Upper lobe of left lung (tissue), 6 donors: ENCODE data around the gene GEMIN8. TPM values are rescaled to one million over a fixed set of nuclear protein-coding genes. Genes with fewer than 3 reads are reported as not detected.

Source experiments
- ATAC-seq, 2 donors: fragments of 200-7000 bp; cut with Tn5 transposase; one replicate each; pipeline ENCODE4 v1.9.1; 2022; ENCODE audit warnings: mild to moderate bottlenecking in 2 of 2, moderate library complexity in 2 of 2; ENCODE audit not compliant: low FRiP score in 2 of 2
- DNase-seq, 2 donors: peaks; one replicate each; pipeline ENCODE4 v3.0.0-alpha.2; 2019 to 2020
- H3K27ac ChIP-seq, 4 donors: fragments of 200-600 bp; sonication (generic); one replicate each; pipeline ENCODE4 v1.5.1; 2016 to 2019
- H3K27me3 ChIP-seq, 4 donors: fragments of 200-600 bp; sonication (generic); one replicate each; pipeline ENCODE4 v1.5.1; 2017 to 2019
- H3K36me3 ChIP-seq, 4 donors: fragments of 200-600 bp; sonication (generic); one replicate each; pipeline ENCODE4 v1.5.1; 2016 to 2019
- H3K4me1 ChIP-seq, 4 donors: fragments of 200-600 bp; sonication (generic); one replicate each; pipeline ENCODE4 v1.5.1; 2018 to 2019
- H3K4me3 ChIP-seq, 4 donors: fragments of 200-600 bp; sonication (generic); one replicate each; pipeline ENCODE4 v1.5.1; 2017 to 2019; ENCODE audit warnings: mild to moderate bottlenecking in 2 of 4, moderate library complexity in 1 of 4
- H3K9me3 ChIP-seq, 4 donors: fragments of 200-600 bp; sonication (generic); one replicate each; pipeline ENCODE4 v1.5.1; 2018 to 2019
- EP300 ChIP-seq, 4 donors: sonication (generic); formaldehyde crosslinking; IDR thresholded peaks; one replicate each; pipeline ENCODE4 v1.5.1; 2017; ENCODE audit warnings: antibody characterized with exemption in 4 of 4, control low read depth in 2 of 4
- POLR2A ChIP-seq, 4 donors: fragments of 450-650 bp; IDR thresholded peaks; one replicate each; pipeline ENCODE4 v1.5.1; 2016 to 2017; ENCODE audit warnings: antibody characterized with exemption in 4 of 4, mild to moderate bottlenecking in 2 of 4
- POLR2AphosphoS5 ChIP-seq, 2 donors: sonication (generic); formaldehyde crosslinking; IDR thresholded peaks; one replicate each; pipeline ENCODE4 v1.5.1; 2017; ENCODE audit warnings: antibody characterized with exemption in 2 of 2
- WGBS, 2 donors: methylation state at CpG; one replicate each; pipeline ENCODE4 v1.1.5; 2017 to 2018; 5-methylcytosine and 5-hydroxymethylcytosine counted together
- total RNA-seq, 6 donors: library from RNA; depleted of rRNA in 4 of 6; stranded (reverse); fragments of >200 nt in 4 of 6; gene quantifications; one replicate each; pipeline versions ENCODE4 v1.1.0 to v1.2.1, GENCODE V29; 2016 to 2021
- TF ChIP-seq, protein P1 (sequence below), 6 experiments: fragments of 450-650 bp in 4 of 6; fragments of 200-600 bp in 2 of 6; sonication (generic) in 2 of 6; IDR thresholded peaks; one replicate each; pipeline ENCODE4 v1.5.1; 2016 to 2019; ENCODE audit warnings: antibody characterized with exemption in 6 of 6
- donor health status: DM: no; HTN: no; CAD: no; lungs with moderate emphysema.
- donor health status: DM: no; HTN: yes; CAD: no; lungs with severe emphysema.

The GEMIN8 gene
- total RNA-seq, 6 donors from 2014 or later, result 12.5 to 52.4 (median 26.3) TPM

DNA sequence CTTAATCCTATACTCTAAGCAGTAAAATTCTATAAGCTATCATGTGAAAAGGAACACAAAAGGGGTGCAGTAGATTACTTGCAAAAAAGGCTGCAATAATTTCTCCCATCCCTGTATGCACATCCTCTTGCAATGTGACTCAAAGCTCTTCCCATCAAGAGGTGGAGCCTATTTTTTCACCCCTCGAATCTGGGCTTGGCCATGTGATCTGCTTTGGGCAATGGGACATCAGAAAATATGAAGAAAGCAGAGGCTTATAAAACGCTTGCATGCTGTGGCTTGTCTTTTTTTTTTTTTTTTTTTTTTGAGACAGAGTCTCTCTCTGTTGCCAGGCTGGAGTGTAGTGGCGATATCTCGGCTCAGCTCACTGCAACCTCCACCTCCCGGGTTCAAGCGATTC lies 33.0 kb downstream of the GEMIN8 start:
- Histone ChIP-seq H3K27me3 (no peaks in the 10 kb centered on the region), H3K4me3 (no peak overlapping the region), H3K4me1 (no peaks in the 10 kb centered on the region), H3K27ac (no peak overlapping the region), H3K9me3 (no peaks in the 10 kb centered on the region), H3K36me3 (peaks cover 0 to 3% (median 0%) of the 10 kb centered on the region in 4 donors)
- TF ChIP-seq POLR2A (IDR thresholded peaks at IDR 0.05), result no peak
- TF ChIP-seq EP300 (IDR thresholded peaks at IDR 0.05), result no peak
- no peak for TF ChIP-seq POLR2AphosphoS5 (IDR thresholded peaks at IDR 0.05)
- TF ChIP-seq, protein P1, sequence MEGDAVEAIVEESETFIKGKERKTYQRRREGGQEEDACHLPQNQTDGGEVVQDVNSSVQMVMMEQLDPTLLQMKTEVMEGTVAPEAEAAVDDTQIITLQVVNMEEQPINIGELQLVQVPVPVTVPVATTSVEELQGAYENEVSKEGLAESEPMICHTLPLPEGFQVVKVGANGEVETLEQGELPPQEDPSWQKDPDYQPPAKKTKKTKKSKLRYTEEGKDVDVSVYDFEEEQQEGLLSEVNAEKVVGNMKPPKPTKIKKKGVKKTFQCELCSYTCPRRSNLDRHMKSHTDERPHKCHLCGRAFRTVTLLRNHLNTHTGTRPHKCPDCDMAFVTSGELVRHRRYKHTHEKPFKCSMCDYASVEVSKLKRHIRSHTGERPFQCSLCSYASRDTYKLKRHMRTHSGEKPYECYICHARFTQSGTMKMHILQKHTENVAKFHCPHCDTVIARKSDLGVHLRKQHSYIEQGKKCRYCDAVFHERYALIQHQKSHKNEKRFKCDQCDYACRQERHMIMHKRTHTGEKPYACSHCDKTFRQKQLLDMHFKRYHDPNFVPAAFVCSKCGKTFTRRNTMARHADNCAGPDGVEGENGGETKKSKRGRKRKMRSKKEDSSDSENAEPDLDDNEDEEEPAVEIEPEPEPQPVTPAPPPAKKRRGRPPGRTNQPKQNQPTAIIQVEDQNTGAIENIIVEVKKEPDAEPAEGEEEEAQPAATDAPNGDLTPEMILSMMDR (IDR thresholded peaks at IDR 0.05), result no peak
- WGBS, 2 donors, result 92 to 97% methylated on average over 5 to 6 of the region's 6 CpGs
- ATAC-seq, result no peak
- no peak for DNase-seq

DNA sequence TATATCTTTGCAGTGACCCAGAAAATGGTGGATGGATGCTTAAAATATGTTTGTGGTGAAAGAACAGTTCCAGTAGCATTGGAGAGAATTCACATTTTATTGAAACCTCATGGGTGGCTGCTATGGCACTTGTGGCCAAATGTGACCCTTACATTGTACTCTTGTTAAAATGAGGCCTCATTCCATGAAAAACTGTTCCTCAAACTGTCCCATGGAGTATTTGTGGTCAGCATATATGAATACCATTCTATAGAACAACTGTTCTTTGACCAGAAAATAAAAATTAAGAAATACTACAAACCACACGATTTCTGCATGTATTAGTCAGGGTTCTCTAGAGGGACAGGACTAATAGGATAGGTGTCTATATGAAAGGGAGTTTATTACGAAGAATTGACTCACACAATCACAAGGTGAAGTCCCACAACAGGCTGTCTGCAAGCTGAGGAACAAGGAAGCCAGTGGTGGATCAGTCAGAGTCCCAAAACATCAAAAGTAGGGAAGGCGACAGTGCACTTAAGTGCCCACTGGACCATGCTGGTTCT lies 35.1 kb downstream of the GEMIN8 start:
- Histone ChIP-seq H3K4me3 (no peak overlapping the region), H3K27me3 (no peaks in the 10 kb centered on the region), H3K9me3 (no peaks in the 10 kb centered on the region), H3K36me3 (peaks cover 0 to 3% (median 0%) of the 10 kb centered on the region in 4 donors), H3K27ac (no peak overlapping the region), H3K4me1 (no peaks in the 10 kb centered on the region)
- TF ChIP-seq, protein P1 (IDR thresholded peaks at IDR 0.05), result no peak
- no peak for TF ChIP-seq EP300 (IDR thresholded peaks at IDR 0.05)
- DNase-seq (no peak), ATAC-seq (no peak)
- WGBS, 2 donors, result 67 to 93% methylated on average over 3 of the region's 3 CpGs

DNA sequence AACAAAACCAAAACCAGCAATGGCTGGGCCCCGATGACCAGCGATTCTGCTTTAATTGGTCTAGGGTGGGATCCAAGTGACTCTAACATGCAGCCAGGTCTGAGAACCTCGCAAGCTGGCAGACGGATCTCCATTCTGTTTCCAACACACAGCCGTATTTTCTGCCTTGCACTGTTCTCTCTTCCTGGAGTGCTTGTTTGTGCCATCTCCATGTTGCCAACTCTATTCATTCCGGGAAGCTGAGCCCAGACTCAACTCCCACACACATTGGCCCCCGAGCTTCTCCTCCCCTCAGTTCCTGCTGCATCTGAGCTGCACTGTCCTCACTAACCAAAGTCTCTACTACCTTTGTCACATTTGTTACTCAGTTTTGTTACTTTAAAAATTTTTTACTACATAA lies 35.6 kb downstream of the GEMIN8 start:
- DNase-seq, result no peak
- TF ChIP-seq POLR2A (IDR thresholded peaks at IDR 0.05) (no peak), POLR2AphosphoS5 (IDR thresholded peaks at IDR 0.05) (no peak), EP300 (IDR thresholded peaks at IDR 0.05) (no peak)
- TF ChIP-seq, protein P1 (IDR thresholded peaks at IDR 0.05), result no peak
- H3K36me3 ChIP-seq, result peaks cover 0 to 3% (median 0%) of the 10 kb centered on the region in 4 donors
- no peaks in the 10 kb centered on the region for H3K9me3 ChIP-seq
- 83 to 85% methylated on average over 5 to 7 of the region's 7 CpGs for WGBS, 2 donors
- no peak for ATAC-seq
- H3K27ac ChIP-seq, result no peak overlapping the region
- H3K27me3 ChIP-seq, result no peaks in the 10 kb centered on the region
- H3K4me3 ChIP-seq, result no peak overlapping the region
- H3K4me1 ChIP-seq, result no peaks in the 10 kb centered on the region

DNA sequence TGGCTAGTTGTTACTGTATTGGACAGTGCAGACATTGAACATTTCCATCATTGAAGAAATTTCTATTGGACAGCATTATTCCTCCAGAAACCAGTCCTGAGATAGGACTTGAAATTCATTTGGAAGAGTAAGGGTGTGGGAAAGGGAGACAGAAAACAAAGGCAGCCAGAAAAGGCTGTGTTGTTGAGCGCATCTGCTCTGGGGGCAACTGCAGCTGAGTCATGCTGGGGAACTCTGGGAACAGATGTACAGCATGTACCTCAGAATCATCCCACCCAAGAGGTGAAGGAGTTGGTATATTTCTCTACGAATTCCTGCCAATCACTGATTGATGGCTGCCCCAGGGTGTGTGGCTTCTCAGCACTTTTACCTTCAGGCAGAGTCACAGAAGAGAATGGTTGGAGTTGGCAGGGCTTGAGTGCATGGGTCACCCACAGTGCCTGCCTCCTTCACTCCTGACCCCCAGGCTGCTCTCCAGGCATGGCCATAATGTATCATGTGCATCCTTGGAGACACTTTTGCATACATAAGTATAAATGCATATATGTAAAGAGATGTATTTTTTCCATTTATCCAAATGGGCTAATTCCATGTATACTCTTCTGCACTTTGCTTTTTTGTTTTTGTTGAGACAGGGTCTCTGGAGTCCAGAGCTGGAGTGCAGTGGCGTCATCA lies 39.4 kb downstream of the GEMIN8 start:
- TF ChIP-seq POLR2AphosphoS5 (IDR thresholded peaks at IDR 0.05) (no peak), EP300 (IDR thresholded peaks at IDR 0.05) (no peak), POLR2A (IDR thresholded peaks at IDR 0.05) (no peak)
- TF ChIP-seq, protein P1 (IDR thresholded peaks at IDR 0.05), result no peak

More for the DNA sequence above, 39.4 kb downstream of the GEMIN8 start:
- Histone ChIP-seq H3K4me3 (no peak overlapping the region), H3K4me1 (no peaks in the 10 kb centered on the region), H3K36me3 (no peaks in the 10 kb centered on the region), H3K9me3 (no peaks in the 10 kb centered on the region), H3K27me3 (no peaks in the 10 kb centered on the region), H3K27ac (no peak overlapping the region)
- WGBS, 2 donors, result 74% methylated on average over 2 to 3 of the region's 3 CpGs
- DNase-seq (no peak), ATAC-seq (no peak)
